Thoracic aorta (tissue), 2 donors: ENCODE results near the gene SNRK. TPM values are rescaled to one million over a fixed set of nuclear protein-coding genes. Genes with fewer than 3 reads are reported as not detected.

Experiments used
- ATAC-seq: fragments of 150-250 bp; one replicate; pipeline ENCODE4 v1.8.0; 2017; ENCODE audit warnings: low read depth; ENCODE audit not compliant: insufficient number of reproducible peaks, low FRiP score
- DNase-seq: peaks from one replicate; pipeline ENCODE4 v3.0.0-alpha.2; 2020; ENCODE audit warnings: low spot score
- H3K27ac ChIP-seq, 2 donors: fragments of 200-600 bp; sonication (generic); 1 replicate in 1 of 2; 2 replicates in 1 of 2; pipeline ENCODE4 v1.5.1; 2016; ENCODE audit warnings: mild to moderate bottlenecking in 2 of 2, moderate library complexity in 2 of 2
- H3K27me3 ChIP-seq: fragments of 200-600 bp; sonication (generic); replicated peaks from 2 replicates; pipeline ENCODE4 v1.6.0; 2016; ENCODE audit warnings: mild to moderate bottlenecking; ENCODE audit not compliant: insufficient read depth
- H3K36me3 ChIP-seq: fragments of 200-600 bp; sonication (generic); one replicate; pipeline ENCODE4 v1.5.1; 2016
- H3K4me1 ChIP-seq, 2 donors: fragments of 200-600 bp; sonication (generic); 1 replicate in 1 of 2; 2 replicates in 1 of 2; pipeline versions ENCODE4 v1.5.1 to v1.6.0; 2016; ENCODE audit warnings: low read depth in 2 of 2, mild to moderate bottlenecking in 1 of 2; ENCODE audit not compliant: control insufficient read depth in 1 of 2
- H3K4me3 ChIP-seq: fragments of 200-600 bp; sonication (generic); 2 replicates; pipeline ENCODE4 v1.5.1; 2016; ENCODE audit warnings: mild to moderate bottlenecking
- H3K9me3 ChIP-seq: fragments of 200-600 bp; sonication (generic); 2 replicates; pipeline ENCODE4 v1.5.1; 2016
- CTCF ChIP-seq: fragments of 200-600 bp; sonication (generic); IDR thresholded peaks from one replicate; pipeline ENCODE4 v1.5.1; 2019; ENCODE audit warnings: antibody characterized with exemption
- total RNA-seq, 2 donors: library from RNA; depleted of rRNA; stranded (reverse); fragments of >200 nt; gene quantifications; one replicate each; pipeline versions ENCODE4 v1.1.0 to v1.2.3, GENCODE V29; 2016

SNRK gene
- total RNA-seq, 2 donors from 2014 or later = 26.5 to 82.6 TPM

GRCh38 chr3:43364926-43365325 lies 78.6 kb downstream of the SNRK start:
- no peak for TF ChIP-seq CTCF
- H3K4me3 ChIP-seq = no peak overlapping the region
- H3K4me1 ChIP-seq = peaks cover 0 to 10% of the 10 kb centered on the region in 2 donors
- H3K27me3 ChIP-seq = no peaks in the 10 kb centered on the region
- no peak for ATAC-seq
- H3K27ac ChIP-seq = no peak overlapping the region
- peaks cover 4% of the 10 kb centered on the region for H3K36me3 ChIP-seq
- no peak for DNase-seq
- H3K9me3 ChIP-seq = no peaks in the 10 kb centered on the region

- Histone ChIP-seq H3K27ac (no peak overlapping the region), H3K4me1 (peaks cover 0 to 10% of the 10 kb centered on the region in 2 donors), H3K36me3 (peaks cover 4% of the 10 kb centered on the region), H3K27me3 (no peaks in the 10 kb centered on the region), H3K9me3 (no peaks in the 10 kb centered on the region), H3K4me3 (no peak overlapping the region)
- no peak for TF ChIP-seq CTCF
- DNase-seq (no peak), ATAC-seq (no peak)
Observed at GRCh38 chr3:43365601-43366305, 79.4 kb downstream of the SNRK start.

- no peak for TF ChIP-seq CTCF
- Histone ChIP-seq H3K27me3 (no peaks in the 10 kb centered on the region), H3K9me3 (no peaks in the 10 kb centered on the region), H3K4me1 (peaks cover 0 to 10% of the 10 kb centered on the region in 2 donors), H3K27ac (no peak overlapping the region), H3K4me3 (no peak overlapping the region), H3K36me3 (peaks cover 4% of the 10 kb centered on the region)
- ATAC-seq = no peak
- DNase-seq = no peak
Observed at GRCh38 chr3:43366481-43366880, 80.1 kb downstream of the SNRK start.

- no peak for DNase-seq
- peaks cover 4% of the 10 kb centered on the region for H3K36me3 ChIP-seq
- no peak for TF ChIP-seq CTCF
- no peak overlapping the region for H3K27ac ChIP-seq
- peaks cover 0 to 10% of the 10 kb centered on the region in 2 donors for H3K4me1 ChIP-seq
- H3K27me3 ChIP-seq = no peaks in the 10 kb centered on the region
- no peak for ATAC-seq
- H3K9me3 ChIP-seq = no peaks in the 10 kb centered on the region
- no peak overlapping the region for H3K4me3 ChIP-seq
Observed at GRCh38 chr3:43366885-43367284, 80.5 kb downstream of the SNRK start.

- H3K4me3 ChIP-seq = no peak overlapping the region
- H3K4me1 ChIP-seq = peaks cover 0 to 10% of the 10 kb centered on the region in 2 donors
- H3K27ac ChIP-seq = no peak overlapping the region
- no peak for TF ChIP-seq CTCF
- H3K27me3 ChIP-seq = no peaks in the 10 kb centered on the region
- DNase-seq (no peak), ATAC-seq (no peak)
- H3K36me3 ChIP-seq = peaks cover 4% of the 10 kb centered on the region
- no peaks in the 10 kb centered on the region for H3K9me3 ChIP-seq
Observed at GRCh38 chr3:43369404-43370292, 83.3 kb downstream of the SNRK start.
